ENCODE data around the gene THBS3. TPM values are rescaled to one million over a fixed set of nuclear protein-coding genes. Genes with fewer than 3 reads are reported as not detected.
"Not testable (repeated sequence)": the region's sequence is repeated elsewhere in the genome, so short reads cannot be mapped to it uniquely, and the experiment has no call there.

Gene THBS3
- total RNA-seq, 1 donor from 2014 or later = 16.2 TPM

DNA sequence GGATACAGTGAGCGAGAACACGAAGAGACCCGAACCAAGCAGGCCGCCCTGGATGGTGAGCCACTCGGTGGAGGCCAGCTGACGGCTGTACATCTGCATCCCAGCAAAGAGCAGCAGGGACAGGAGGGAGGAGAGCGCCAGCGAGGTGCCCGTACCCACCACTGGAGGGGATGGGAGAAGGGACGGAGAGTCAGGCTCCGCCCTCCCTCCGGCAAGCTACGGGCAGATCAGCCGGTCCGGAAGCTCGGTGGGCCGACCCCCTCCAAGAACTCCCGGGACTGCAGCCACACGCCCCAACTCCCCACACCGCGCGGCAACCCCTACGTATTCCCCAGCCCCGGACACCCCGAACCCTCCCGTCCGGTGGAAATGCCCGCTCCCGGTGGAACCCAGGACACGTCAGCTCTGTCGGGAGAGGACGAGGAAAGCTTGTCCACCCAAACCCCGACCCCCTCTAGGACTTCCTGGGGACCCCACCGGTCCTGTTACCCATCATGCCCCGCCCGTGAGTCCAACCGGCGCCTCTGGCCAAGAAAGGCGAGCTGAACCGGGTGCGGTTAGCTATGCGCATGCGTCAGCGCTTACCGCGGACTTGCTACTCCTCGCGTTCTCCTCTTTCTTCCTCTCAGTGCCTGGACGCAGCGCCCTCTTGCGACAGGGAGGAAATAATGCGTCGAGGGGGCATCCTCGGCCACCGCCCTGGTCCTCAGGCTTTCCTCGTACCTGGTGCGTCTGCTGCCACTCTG lies 34.8 kb downstream of the THBS3 start, which contains the start of gene KRTCAP2:
Gene KRTCAP2 (minus strand): TSS at position 573 of the 746 bp plus-strand sequence. CDS start 80 bp downstream, at position 493.
- peak; percentile 97 for DNase-seq

DNA sequence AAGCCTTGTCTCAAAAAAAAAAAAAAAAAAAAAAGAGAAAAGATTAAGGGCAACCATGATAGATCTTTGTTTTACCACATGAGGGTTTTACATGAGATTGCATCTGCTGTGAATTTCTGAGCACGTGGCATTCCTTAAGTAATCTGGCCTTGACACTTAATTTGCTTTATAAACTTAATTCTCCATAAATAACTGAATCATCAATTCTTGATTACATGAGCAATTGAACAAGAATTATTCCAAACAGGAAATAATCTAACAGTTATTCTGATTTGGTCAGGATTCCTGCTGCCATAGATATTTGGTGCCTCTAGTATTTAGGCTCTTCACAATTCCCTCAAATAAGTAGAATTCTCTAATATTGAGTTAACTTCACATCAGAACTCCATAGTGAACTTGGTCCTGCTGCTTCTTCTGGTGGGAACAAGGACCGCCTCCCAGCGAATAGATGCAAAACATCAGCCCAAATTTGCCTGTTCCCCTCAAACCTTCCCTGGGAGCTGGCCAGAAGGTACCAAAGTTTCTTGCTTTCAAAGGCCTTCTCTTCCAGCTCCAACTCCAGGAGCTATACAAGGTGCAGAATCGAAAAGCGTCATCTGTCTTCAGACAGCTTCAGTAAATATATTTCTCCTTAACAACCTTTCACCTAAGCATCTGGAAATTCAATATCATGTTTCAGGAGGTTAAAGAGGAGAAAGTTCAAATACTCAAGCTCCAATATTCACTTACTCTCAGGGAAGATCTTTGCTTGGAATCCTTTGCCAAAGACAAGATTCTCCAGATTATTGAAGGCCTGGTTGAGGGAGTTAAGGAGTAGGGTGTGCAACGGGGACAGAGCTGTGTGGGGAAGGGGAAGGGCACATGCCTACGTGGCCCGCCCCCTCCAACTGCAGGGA lies 35.6 kb downstream of the THBS3 start:
- DNase-seq = no peak

DNA sequence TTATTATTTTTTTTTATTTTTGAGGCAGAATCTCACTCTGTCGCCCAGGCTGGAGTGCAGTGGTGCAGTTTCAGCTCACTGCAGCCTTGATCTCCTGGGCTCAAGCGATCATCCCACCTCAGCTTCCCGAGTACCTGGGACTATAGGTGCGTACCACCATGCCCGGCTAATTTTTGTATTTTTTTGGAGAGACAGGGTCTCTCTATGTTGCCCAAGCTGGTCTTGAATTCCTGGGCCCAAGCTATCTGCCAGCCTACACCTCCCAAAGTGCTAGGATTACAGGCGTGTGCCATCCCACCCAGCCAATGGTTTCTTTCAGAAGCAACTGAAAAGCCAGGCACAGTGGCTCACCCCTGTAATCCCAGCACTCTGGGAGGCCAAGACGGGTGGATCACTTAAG lies 36.9 kb downstream of the THBS3 start:
- no peak for DNase-seq

DNA sequence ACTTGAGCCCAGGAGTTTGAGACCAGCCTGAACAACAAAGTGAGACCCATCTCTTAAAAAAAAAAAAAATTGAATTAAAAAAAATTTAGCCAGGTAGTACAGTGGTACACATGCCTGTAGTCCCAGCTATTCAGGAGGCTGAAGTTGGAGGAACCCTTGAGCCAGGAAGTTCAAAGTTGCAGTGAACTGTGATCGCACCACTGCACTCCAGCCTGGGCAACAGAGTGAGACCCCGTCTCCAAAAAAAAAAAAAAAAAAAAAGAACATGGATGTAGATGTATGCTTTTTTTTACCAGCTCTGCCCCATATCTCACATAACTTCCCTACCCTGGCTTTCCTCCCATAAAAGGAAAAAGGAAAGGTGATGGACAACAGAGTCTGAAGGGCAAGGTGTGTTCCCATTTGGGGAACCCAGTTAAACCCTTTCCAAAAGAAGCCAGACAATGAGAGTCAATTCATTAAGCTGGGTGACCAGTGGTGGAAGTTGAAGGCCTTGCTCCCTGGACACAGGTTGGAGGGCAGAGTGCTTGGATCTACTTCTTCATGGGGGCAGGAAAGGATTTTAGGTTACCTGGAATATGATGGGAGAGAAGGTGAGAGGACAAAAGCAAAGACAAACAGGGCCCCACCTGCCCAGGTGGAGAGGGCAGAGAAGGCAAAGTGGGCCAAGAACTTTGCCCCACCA lies 37.5 kb downstream of the THBS3 start:
- no peak for DNase-seq

DNA sequence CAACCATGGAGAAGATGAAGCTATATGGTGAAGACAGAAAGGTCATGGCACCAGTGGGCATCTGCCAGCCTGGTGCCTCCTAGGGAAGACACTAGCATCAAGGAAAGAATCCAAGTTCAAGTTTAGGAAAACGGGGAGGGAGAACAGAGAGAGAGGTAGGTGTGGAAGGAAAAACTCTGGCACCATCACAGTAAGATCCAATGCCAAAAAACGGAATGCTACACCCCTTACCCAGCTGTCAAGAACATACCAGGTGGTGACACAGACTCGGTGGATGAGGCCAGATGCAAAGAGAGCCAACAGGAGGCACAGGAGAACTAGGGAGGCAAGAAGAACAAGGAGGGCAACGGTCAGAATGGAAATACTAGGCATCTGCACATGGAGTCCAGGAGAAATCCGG lies 38.2 kb downstream of the THBS3 start:
- DNase-seq = no peak

DNA sequence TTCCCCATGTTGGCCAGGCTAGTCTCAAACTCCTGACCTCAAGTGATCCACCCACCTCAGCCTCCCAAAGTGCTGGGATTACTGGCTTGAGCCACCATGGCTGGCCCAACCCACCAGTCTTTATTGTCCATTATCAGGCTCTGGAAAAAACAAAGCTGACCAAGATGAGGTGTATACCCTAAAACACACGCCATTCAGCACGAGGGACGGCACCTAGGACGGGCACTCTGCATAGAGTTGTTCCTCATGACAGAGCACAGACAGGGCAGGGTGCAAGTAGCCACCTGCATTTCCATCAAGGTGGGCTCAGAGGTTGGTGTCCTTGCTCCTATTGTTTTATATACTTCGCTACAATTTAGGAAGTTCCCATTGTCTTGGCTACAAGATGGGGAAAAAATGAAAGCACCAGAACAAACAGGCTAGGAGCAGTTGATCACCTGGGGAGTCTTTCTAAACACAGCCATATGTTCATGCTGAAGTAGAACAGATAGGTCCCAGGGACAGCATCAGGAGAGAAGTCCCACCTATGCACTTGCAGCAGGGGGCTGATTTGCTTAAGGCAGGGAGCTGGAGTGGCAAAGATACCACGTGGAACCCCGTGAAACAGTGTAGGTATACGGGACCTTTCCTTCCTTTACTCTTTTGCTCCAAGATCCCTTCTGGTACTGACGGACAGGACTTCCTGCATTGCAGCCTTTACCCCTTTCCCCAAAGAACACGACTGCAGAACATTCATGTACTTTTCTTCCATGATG lies 39.1 kb downstream of the THBS3 start:
- DNase-seq = no peak

DNA sequence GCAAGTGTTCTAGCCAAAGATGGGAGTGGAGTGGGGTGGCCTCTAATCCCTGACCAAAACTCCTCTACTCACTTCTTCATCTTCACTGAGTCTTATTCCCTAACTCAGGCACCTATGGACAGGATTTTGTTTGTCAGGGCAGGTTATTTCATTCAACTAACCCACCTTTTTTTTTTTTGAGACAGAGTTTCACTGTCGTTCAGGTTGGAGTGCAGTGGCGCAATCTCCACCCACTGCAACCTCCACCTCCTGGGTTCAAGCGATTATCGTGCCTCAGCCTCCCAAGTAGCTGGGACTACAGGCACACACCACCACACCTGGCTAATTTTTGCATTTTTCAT lies 39.6 kb downstream of the THBS3 start:
- DNase-seq = not testable (repeated sequence)

DNA sequence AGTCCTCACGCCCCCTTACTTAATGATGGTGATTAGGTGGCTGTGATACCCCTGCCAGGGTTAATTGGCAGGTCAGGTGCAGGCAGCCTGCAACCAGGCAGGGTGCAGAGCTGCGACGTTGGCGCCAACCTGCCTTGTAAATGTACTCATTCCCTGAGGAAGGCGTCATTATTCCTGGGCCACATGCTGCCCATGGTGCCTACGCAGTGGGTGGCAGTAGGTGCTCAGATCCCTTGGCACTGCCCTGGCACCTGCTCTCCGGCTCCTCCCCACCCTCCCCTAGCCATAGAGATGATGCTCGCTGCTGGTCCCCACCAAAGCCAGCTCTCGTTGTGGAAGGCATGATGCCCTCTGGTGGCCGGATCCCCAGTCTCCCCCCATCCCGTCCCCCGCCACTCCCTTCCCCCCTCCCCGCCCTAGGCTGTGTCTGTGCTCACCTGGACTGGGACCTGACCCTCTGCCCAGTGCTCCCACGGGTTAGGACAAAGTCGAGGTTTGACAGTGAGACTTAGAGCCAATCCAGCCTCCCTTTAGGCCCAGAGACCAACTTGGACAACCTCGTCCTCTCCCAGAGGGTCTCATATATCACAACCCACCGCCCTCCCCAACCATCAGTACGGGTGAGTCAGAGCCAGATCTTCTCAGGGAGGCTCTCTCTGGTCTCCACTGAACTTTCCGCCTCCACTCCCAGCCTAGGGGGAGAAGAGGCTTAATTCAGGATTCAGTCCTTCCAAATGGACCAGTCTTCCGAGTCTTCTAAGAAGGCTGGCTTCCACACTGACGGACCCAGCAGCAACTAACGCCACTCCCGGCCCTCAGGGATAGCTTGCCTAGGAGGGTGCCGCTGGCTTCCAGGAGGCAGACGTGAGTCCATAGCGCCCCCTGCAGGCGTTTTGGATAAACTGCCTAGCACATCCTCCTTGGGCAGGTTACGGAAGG lies 40.3 kb downstream of the THBS3 start:
- peak; percentile 97 for DNase-seq

DNA sequence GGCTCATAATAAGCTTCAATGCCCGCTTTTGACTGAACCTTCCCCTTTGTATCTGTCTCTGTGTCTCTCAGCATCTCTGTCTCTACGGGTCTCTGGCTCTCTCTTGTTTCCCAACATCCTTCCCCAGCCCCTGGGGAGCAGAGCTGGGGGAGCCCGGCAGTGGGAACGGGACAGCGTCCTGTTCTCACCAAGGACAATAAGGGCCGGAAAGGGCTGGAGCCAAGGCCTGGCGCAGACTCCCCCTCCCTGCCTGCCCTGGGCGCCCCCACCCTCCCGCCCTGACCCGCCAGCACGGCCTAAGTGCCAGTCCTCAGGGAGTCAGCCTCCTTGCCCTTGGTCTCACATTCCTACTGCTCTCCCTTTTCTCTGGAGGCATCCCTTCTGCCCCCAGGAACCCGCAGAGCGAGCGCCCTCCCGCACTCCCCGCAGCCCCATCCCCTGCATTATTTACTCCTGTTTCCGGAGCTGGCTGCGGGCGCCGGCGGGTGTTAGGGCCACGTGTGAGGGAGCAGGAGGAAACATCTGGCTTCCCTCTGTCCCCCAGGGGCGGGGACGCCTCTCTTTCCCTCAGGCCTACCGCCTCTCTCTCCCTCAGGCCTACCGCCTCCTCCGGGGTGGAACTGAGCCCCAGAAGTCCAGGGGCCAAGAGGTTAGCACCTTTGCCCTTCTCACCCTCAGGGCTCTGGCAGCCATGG lies 41.1 kb downstream of the THBS3 start:
- DNase-seq = peak; percentile 93

DNA sequence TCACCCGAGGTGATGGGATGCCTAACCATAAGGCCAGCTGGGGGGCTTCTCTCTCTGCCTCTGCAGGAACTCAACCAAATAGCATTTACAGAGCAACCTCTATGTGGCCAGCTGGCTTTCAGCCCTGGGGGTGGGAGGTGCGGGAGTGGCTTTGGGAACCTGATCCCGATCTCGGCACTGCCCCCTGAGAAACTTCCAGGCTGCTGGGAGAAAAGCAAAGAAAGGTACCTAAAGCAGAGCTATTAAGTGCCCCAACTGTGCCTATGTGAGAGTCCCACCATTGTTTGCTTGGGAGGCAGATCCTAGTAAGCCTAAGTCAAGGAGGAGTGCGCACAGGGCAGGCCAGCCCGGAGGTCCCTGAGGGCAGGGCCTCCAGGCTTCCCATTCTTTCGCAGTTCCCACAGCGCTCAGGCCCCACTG lies 41.6 kb downstream of the THBS3 start:
- DNase-seq = no peak

DNA sequence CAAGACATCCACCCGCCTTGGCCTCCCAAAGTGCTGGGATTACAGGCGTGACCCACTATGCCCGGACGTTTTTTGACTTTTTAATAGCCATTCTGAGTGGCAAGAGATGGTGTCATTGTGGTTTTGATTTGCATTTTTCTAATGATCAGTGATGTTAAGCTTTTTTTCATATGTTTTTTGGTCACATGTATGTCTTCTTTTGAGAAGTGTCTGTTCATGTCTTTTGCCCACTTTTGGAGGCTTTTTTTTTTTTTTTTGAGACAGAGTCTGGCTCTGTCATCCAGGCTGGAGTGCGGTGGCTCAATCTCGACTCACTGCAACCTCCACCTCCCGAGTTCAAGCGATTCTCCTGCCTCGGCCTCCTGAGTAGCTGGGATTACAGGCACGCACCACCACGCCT lies 43.1 kb downstream of the THBS3 start:
- not testable (repeated sequence) for DNase-seq

DNA sequence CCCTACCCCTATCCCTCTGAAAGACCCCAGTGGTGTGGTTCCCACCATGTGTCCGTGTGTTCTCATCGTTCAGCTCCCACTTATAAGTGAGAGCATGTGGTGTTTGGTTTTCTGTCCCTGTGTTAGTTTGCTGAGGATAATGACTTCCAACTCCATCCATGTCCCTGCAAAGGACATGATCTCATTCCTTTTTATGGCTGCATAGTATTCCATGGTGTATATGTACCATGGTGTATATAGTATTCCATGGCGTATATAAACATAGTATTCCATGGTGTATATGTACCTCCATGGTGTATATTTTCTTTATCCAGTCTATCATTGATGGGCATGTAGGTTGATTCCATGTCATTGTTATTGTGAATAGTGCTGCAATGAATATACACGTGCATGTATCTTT lies 43.9 kb downstream of the THBS3 start:
- DNase-seq = not testable (repeated sequence)

DNA sequence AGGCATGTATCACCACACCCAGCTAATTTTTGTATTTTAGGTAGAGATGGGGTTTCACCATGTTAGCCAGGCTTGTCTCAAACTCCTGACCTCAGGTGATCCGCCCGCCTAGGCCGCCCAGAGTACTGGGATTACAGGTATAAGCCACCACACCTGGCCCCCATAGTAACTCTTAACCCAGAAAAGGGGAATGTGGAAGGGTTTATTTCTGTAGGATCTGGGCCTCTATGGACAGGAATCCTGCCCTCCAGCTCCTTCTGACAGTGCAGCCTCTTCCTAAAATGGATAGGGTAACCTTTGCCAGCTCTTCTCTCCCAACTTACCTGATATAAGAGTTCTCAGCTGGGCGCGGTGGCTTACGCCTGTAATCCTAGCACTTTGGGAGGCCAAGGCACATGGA lies 45.1 kb downstream of the THBS3 start:
- DNase-seq = not testable (repeated sequence)

DNA sequence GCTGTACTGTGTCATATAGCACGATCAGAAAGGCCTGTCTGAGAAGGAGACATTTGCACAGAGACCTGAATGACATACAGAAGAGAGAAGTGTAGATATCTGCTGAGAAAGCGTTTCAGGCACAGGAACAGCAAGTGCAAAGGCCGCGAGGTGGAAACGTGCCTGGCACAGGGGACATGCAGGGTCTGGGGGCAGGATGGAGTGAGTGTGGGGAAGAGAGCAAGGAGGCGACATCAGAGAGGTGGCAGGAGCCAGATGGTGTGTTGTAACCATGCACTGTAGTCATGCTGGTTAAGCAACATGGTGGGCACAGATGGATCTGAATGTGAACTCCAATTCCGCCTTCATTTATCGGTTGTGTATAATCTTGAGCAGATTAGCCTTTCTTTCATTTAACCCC lies 47.6 kb downstream of the THBS3 start:
- DNase-seq = no peak

DNA sequence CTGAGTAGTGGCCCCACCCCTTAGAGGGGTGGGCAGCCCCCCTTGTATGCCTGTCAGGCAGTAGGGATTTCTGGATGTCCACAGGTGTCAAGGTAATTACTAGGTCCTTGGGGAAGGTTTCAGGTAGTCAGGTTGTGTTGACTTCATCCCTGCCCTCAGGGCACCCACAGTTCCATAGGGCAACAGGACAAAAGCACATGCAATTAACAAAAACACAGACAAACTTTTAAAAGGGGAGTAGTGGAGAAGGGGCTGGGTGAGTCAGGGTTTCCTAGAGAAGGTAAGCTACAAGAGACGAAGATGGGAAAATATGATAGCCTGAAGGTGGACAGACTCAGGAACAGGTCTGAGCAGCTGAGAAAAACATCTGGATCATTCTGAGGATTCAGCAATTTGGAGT lies 48.7 kb downstream of the THBS3 start:
- no peak for DNase-seq

DNA sequence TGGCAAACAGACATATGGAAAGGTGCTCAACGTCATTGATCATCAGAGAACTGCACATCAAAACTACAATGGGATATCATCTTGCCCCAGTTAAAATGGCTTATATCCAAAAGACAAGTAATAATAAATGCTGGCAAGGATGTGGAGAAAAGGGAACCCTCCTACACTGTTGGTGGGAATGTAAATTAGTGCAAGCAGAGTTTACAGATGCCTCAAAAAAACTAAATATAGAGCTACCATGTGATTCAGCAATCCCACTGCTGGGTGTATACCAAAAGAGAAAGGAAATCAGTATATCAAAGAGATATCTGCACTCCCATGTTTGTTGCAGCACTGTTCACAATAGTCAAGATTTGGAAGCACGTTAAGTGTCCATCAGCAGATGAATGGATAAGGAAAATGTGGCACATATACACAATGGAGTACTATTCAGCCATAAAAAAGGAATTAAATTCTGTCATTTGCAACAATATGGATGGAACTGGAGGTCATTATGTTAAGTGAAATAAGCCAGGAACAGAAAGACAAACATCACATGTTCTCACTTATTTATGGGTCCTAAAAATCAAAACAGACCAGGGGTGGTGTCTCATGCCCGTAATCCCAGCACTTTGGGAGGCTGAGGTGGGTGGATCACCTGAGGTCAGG lies 51.6 kb downstream of the THBS3 start:
- DNase-seq = not testable (repeated sequence)
